Ovary (tissue), 9 donors: ENCODE results near the gene LOXHD1. TPM values are rescaled to one million over a fixed set of nuclear protein-coding genes. Genes with fewer than 3 reads are reported as not detected.

Experiments used
- DNase-seq, 5 donors: peaks; one replicate each; pipeline ENCODE4 v3.0.0-alpha.2; 2019 to 2020
- H3K27ac ChIP-seq, 2 donors: fragments of 200-600 bp; one replicate each; pipeline versions ENCODE4 v1.5.1 to v1.8.0; 2019 to 2022
- H3K27me3 ChIP-seq: fragments of 200-600 bp; one replicate; pipeline ENCODE4 v1.8.0; 2022
- H3K36me3 ChIP-seq: fragments of 200-600 bp; sonication (generic); one replicate; pipeline ENCODE4 v1.5.1; 2019
- H3K4me1 ChIP-seq: one replicate; pipeline ENCODE4 v1.8.1; 2013; ENCODE audit warnings: mild to moderate bottlenecking, moderate library complexity; ENCODE audit not compliant: insufficient read depth
- H3K4me3 ChIP-seq: fragments of 200-600 bp; sonication (generic); one replicate; pipeline ENCODE4 v1.5.1; 2017
- H3K9me3 ChIP-seq, 2 donors: fragments of 200-600 bp in 1 of 2; sonication (generic) in 1 of 2; one replicate each; pipeline versions ENCODE4 v1.5.1 to v1.8.1; 2013 to 2019; ENCODE audit warnings: mild to moderate bottlenecking in 1 of 2, moderate library complexity in 1 of 2
- EP300 ChIP-seq: sonication (generic); formaldehyde crosslinking; IDR thresholded peaks from one replicate; pipeline ENCODE4 v1.6.1; 2017; ENCODE audit warnings: antibody characterized with exemption
- POLR2A ChIP-seq: fragments of 450-650 bp; IDR thresholded peaks from one replicate; pipeline ENCODE4 v1.6.1; 2017; ENCODE audit warnings: antibody characterized with exemption, mild to moderate bottlenecking, moderate library complexity
- WGBS, 3 donors: extraction: QIAGEN DNeasy Blood & Tissue Kit in 1 of 3; methylation state at CpG; one replicate each; pipeline versions ENCODE4 v1.1.5 to v1.1.7; 2013 to 2017; 5-methylcytosine and 5-hydroxymethylcytosine counted together
- intact Hi-C, 4 donors: fragments of 100-400 bp; cut with DNase I; formaldehyde crosslinking; loops; one replicate each; pipeline versions ENCODE4 v1.11.0 to v1.15.1; 2022 to 2023
- polyA plus RNA-seq, 2 donors: library from polyadenylated mRNA; stranded (reverse); fragments of 200-250 nt in 1 of 2; fragments of 350-450 nt in 1 of 2; fragmentation: Illumina TruSeq in 1 of 2; extraction: RNeasy Lipid Tissue Mini Kit (QIAGEN cat#74804) in 1 of 2; gene quantifications; one replicate each; pipeline ENCODE4 v1.2.3, GENCODE V29; 2013 to 2014
- total RNA-seq, 7 donors: library from RNA; depleted of rRNA in 2 of 7; stranded (reverse); fragments of >200 nt in 2 of 7; fragmentation: NEBNext Ultra II Directional in 3 of 7; extraction: Animal tissue kit (Norgen Biotek cat#: 25700) in 3 of 7; gene quantifications; one replicate each; pipeline versions ENCODE4 v1.1.0 to v1.2.4, GENCODE V29; 2016 to 2023
- TF ChIP-seq, protein P1 (sequence below), 3 donors: fragments of 450-650 bp in 2 of 3; fragments of 200-600 bp in 1 of 3; IDR thresholded peaks; one replicate each; pipeline versions ENCODE4 v1.5.1 to v1.8.0; 2016 to 2022; ENCODE audit warnings: antibody characterized with exemption in 3 of 3, mild to moderate bottlenecking in 1 of 3
- donor health status: DM: no; HTN: no; CAD: no; lungs with moderate emphysema.
- donor health status: DM: no; HTN: no; CAD: no.
- donor health status: Bipolar disorder and iron deficiency.
- donor health status: DM: yes; HTN: yes; CAD: no.
- donor health status: DM: no; HTN: no; CAD: no.
- donor health status: DM: yes; HTN: yes; CAD: no.

LOXHD1 gene
- total and polyA plus RNA-seq, 9 donors: 0.13 to 1.2 (median 0.31) TPM; not detected in 3

DNA sequence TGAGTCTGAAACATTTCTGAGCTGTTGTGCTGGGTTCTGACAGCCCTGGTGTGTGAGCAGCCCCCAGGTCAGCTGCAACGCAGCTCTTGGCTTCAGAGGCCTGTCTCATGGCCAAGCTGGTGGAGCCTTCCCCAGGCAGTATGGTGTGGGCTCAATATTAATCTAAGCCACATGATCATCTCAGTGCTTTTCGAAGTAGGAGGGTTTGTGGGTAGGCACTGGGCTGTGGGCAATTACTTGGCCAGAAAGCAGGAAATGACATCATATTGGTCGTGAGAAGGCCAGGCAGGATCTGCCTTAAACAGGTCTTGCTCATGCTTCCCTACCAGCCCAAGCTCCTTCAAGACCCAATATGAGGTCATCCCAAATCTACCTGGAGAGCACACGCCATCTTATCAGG, 26.9 kb downstream of the LOXHD1 start:
- 59 to 69% (median 67%) methylated on average over 4 of the region's 4 CpGs for WGBS, 3 donors
- no peak for TF ChIP-seq POLR2A
- TF ChIP-seq, protein P1, sequence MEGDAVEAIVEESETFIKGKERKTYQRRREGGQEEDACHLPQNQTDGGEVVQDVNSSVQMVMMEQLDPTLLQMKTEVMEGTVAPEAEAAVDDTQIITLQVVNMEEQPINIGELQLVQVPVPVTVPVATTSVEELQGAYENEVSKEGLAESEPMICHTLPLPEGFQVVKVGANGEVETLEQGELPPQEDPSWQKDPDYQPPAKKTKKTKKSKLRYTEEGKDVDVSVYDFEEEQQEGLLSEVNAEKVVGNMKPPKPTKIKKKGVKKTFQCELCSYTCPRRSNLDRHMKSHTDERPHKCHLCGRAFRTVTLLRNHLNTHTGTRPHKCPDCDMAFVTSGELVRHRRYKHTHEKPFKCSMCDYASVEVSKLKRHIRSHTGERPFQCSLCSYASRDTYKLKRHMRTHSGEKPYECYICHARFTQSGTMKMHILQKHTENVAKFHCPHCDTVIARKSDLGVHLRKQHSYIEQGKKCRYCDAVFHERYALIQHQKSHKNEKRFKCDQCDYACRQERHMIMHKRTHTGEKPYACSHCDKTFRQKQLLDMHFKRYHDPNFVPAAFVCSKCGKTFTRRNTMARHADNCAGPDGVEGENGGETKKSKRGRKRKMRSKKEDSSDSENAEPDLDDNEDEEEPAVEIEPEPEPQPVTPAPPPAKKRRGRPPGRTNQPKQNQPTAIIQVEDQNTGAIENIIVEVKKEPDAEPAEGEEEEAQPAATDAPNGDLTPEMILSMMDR (IDR thresholded peaks at IDR 0.05): no peak
- TF ChIP-seq EP300: no peak
- DNase-seq: no peak

DNA sequence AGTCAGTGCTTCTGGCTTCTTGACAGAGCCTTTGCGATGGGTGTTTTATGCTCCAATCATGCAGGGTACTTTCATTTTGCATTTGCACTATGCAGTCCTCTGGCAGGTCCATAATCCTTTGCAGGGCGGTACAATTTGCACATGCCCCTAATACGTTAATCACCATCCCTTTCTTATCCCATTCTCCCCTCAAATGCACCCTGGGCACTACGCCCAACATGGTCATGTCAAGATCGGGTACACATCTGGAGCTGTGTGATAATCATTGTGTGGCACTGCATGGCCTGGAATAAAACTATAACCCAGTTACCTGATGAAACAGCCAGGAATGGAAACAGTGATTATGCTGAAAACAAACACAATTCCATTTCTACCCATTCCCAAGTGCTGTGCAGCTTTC, 27.7 kb downstream of the LOXHD1 start:
- Histone ChIP-seq H3K36me3 (no peaks in the 10 kb centered on the region), H3K27me3 (no peaks in the 10 kb centered on the region), H3K27ac (no peak overlapping the region), H3K9me3 (no peaks in the 10 kb centered on the region), H3K4me1 (no peaks in the 10 kb centered on the region), H3K4me3 (no peak overlapping the region)
- WGBS, 3 donors: 78 to 89% (median 80%) methylated on average over 5 of the region's 5 CpGs
- no peak for DNase-seq
- TF ChIP-seq, protein P1 (IDR thresholded peaks at IDR 0.05): no peak
- TF ChIP-seq EP300: no peak
- no peak for TF ChIP-seq POLR2A
- intact Hi-C loops: no loop called here

More for the DNA sequence above, 26.9 kb downstream of the LOXHD1 start:
- intact Hi-C loops: no loop called here
- Histone ChIP-seq H3K4me3 (no peak overlapping the region), H3K27ac (no peak overlapping the region), H3K4me1 (no peaks in the 10 kb centered on the region), H3K27me3 (no peaks in the 10 kb centered on the region), H3K9me3 (no peaks in the 10 kb centered on the region), H3K36me3 (no peaks in the 10 kb centered on the region)

DNA sequence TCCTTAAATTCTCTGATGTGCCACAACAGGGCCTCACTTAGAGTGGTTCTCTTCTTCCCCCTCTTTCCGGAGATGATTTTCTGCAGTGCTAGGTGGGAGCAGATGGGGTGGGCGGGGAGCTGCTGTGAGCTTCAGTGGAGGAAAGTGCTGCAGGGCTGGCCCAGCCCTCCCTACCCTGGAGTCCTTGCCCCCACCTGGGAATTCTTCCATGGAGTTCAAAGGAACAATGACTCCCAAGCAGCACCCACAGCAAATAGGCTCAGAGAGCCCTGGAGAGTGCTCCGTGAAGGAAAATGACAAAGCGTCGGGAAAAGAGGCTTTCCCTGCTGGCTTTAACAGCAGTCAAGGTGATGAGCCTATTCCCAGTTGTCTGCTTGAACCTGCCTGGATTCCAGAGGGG, 28.8 kb downstream of the LOXHD1 start:
- Histone ChIP-seq H3K27ac (no peak overlapping the region), H3K27me3 (no peaks in the 10 kb centered on the region), H3K36me3 (no peaks in the 10 kb centered on the region), H3K9me3 (no peaks in the 10 kb centered on the region), H3K4me1 (peaks cover 7% of the 10 kb centered on the region), H3K4me3 (no peak overlapping the region)
- TF ChIP-seq, protein P1 (IDR thresholded peaks at IDR 0.05): no peak
- TF ChIP-seq EP300 (no peak), POLR2A (no peak)
- 58 to 61% (median 58%) methylated on average over 5 of the region's 5 CpGs for WGBS, 3 donors
- intact Hi-C loops: no loop called here
- no peak for DNase-seq

DNA sequence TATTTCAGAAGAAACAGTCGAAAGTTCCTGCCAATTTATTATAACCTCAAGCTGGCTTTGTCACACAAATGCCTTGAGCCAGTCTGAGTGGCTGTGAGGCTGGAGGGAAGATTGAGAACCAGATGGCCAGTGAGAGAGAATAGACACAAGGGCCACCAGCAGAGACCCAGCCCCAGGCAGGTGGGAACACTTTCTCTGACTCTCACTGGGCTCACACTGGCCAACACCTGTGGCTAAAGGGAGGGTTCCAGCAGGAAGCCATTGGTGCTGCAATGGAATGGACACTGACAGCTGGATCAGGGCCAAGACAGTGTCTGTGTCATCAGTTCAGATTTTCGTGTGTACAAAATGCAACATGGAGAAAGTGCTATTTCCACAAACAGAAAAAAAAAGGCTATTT, 29.9 kb downstream of the LOXHD1 start:
- WGBS, 3 donors: 51 to 64% (median 54%) methylated on average over 2 of the region's 2 CpGs
- Histone ChIP-seq H3K9me3 (no peaks in the 10 kb centered on the region), H3K36me3 (no peaks in the 10 kb centered on the region), H3K27ac (no peak overlapping the region), H3K27me3 (no peaks in the 10 kb centered on the region), H3K4me3 (no peak overlapping the region), H3K4me1 (peaks cover 7% of the 10 kb centered on the region)
- intact Hi-C loops: no loop called here
- no peak for DNase-seq
- TF ChIP-seq POLR2A (no peak), EP300 (no peak)
- TF ChIP-seq, protein P1 (IDR thresholded peaks at IDR 0.05): no peak

DNA sequence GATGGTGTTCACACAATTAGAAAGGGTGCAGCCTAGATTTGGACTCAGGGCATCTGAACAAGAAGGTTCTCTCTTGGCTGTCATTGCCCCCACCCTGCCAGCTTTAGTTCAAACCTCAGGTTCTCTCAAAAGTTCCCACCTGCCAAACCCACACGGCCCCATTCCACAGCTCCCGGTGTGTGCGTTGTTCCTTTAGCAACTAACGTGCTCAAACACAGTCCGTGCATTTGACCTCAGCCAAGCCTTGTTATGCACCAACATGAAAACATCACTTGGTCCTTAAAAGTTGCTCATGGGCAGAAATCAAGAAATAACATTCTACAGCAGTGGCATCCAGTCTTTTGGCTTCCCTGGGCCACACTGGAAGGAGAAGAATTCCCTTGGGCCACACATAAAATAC, 32.0 kb downstream of the LOXHD1 start:
- H3K36me3 ChIP-seq: no peaks in the 10 kb centered on the region
- intact Hi-C loops: no loop called here
- DNase-seq: no peak
- no peak overlapping the region for H3K4me3 ChIP-seq
- TF ChIP-seq POLR2A (no peak), EP300 (no peak)
- TF ChIP-seq, protein P1 (IDR thresholded peaks at IDR 0.05): no peak
- peaks cover 7% of the 10 kb centered on the region for H3K4me1 ChIP-seq
- no peaks in the 10 kb centered on the region for H3K27me3 ChIP-seq
- no peaks in the 10 kb centered on the region for H3K9me3 ChIP-seq
- WGBS, 3 donors: 87 to 90% (median 89%) methylated on average over 5 of the region's 5 CpGs
- no peak overlapping the region for H3K27ac ChIP-seq
